ENCODE data around the gene TMEM255B. TPM values are rescaled to one million over a fixed set of nuclear protein-coding genes. Genes with fewer than 3 reads are reported as not detected.

The TMEM255B gene
- total and polyA plus RNA-seq, 9 donors = 0.60 to 18.6 (median 7.9) TPM

DNA sequence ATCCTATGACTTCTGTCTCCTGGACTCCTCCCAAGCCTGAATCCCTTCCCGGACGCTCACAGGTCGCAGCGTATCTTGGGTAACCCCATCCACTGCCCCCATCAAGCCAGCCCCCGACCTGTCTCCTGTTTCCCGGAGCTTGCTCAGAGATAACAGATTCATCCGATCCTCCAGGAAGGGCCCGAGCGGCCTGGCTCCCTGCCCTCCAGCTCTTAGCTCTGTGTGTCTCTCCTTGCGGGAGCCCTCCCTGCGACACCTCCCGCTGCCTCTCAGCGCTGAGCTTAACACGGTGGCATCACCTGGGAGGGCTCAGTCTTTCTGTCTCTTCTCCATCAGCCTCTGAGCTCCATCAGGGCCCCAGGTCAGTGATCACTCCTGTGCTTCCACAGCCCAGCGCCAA, 4.3 kb upstream of the TMEM255B start:
- H3K36me3 ChIP-seq = no peaks in the 10 kb centered on the region
- H3K27me3 ChIP-seq = no peaks in the 10 kb centered on the region
- peaks cover 2% of the 10 kb centered on the region for H3K4me1 ChIP-seq (ENCODE audit: insufficient read depth)
- WGBS, 3 donors = 55 to 63% (median 59%) methylated on average over 15 of the region's 15 CpGs
- no peak for DNase-seq
- H3K27ac ChIP-seq = no peak overlapping the region
- TF ChIP-seq POLR2A (IDR thresholded peaks at IDR 0.05) (no peak), EP300 (IDR thresholded peaks at IDR 0.05) (no peak)
- TF ChIP-seq, protein P1, sequence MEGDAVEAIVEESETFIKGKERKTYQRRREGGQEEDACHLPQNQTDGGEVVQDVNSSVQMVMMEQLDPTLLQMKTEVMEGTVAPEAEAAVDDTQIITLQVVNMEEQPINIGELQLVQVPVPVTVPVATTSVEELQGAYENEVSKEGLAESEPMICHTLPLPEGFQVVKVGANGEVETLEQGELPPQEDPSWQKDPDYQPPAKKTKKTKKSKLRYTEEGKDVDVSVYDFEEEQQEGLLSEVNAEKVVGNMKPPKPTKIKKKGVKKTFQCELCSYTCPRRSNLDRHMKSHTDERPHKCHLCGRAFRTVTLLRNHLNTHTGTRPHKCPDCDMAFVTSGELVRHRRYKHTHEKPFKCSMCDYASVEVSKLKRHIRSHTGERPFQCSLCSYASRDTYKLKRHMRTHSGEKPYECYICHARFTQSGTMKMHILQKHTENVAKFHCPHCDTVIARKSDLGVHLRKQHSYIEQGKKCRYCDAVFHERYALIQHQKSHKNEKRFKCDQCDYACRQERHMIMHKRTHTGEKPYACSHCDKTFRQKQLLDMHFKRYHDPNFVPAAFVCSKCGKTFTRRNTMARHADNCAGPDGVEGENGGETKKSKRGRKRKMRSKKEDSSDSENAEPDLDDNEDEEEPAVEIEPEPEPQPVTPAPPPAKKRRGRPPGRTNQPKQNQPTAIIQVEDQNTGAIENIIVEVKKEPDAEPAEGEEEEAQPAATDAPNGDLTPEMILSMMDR (IDR thresholded peaks at IDR 0.05) = no peak
- H3K9me3 ChIP-seq = no peaks in the 10 kb centered on the region
- intact Hi-C loops (cut with DNase I) = no loop called here
- no peak overlapping the region for H3K4me3 ChIP-seq

- Histone ChIP-seq H3K36me3 (no peaks in the 10 kb centered on the region), H3K27ac (no peak overlapping the region), H3K4me3 (no peak overlapping the region), H3K9me3 (no peaks in the 10 kb centered on the region), H3K4me1 (ENCODE audit: insufficient read depth) (peaks cover 2% of the 10 kb centered on the region), H3K27me3 (no peaks in the 10 kb centered on the region)
- 89 to 93% (median 91%) methylated on average over 20 of the region's 20 CpGs for WGBS, 3 donors
- no peak for TF ChIP-seq POLR2A (IDR thresholded peaks at IDR 0.05)
- TF ChIP-seq, protein P1 (IDR thresholded peaks at IDR 0.05) = no peak
- TF ChIP-seq EP300 (IDR thresholded peaks at IDR 0.05) = no peak
- DNase-seq = peak in 1 of 5 donors; percentile 28
- intact Hi-C loops (cut with DNase I) = no loop called here
Observed at GRCh38 chr13:113756441-113757097, 2.5 kb upstream of the TMEM255B start.

DNA sequence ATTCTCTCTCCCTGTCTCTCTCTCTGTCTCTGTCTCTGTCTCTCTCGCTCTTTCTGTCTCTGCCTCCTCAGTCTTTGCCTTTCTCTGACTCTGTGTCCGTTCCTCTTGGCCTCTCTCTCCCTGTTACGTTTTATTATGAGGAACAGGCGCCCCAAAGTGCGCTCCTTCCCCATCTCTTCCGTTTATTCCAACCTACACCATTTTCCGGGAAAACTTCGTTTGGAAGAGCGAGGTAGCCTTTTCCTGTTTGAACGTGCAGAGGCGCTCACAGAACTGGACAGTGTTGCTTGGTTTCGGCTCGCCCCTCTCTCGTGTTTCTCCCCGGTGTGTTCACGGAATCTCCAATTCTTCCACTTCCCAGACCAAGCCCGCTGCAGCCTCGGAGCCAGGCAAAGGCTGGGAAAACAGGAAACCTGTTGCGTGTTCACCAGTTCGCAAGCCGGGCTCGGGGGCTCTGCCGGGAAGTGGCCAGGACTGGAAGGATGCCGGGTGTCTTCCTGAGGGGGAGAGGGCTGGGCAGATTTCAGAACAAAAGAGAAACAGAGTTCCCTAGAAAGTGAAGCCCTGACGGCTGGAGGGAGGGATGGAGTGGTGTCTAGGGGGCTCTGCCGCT, 605 bp downstream of the TMEM255B start:
- Histone ChIP-seq H3K36me3 (no peaks in the 10 kb centered on the region), H3K4me3 (peak overlapping the region; percentile 76), H3K9me3 (no peaks in the 10 kb centered on the region), H3K27ac (peak overlapping the region in 1 of 2 donors; percentile 69), H3K27me3 (no peaks in the 10 kb centered on the region), H3K4me1 (ENCODE audit: insufficient read depth) (peaks cover 2% of the 10 kb centered on the region)
- DNase-seq = peak; percentile 24 to 66 (median 45)
- intact Hi-C loops (cut with DNase I) = no loop called here
- 0 to 1% (median 1%) methylated on average over 26 of the region's 26 CpGs for WGBS, 3 donors
- TF ChIP-seq EP300 (IDR thresholded peaks at IDR 0.05) (no peak), POLR2A (IDR thresholded peaks at IDR 0.05) (no peak)
- TF ChIP-seq, protein P1 (IDR thresholded peaks at IDR 0.05) = no peak

DNA sequence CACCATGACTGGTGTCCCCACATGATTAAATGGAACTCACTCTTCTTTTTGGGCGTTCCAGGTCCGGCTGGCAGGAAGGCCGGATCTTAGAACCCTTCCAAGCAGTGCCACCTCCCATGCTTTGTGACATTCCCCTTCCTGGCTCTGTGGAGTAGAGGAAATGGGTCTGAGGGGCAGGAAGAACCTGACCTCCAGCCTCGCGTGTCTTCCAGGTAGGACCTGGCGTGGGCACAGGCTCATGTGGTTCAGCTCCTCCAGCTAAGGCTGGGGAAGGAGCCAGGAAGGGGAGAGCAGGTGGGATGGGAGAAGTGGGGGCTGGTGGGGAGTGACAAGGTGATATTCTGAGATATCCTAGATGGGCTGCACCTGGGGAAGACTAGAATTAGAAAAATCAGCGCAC, 2.1 kb downstream of the TMEM255B start:
- DNase-seq = peak in 1 of 5 donors; percentile 17
- intact Hi-C loops (cut with DNase I) = no loop called here
- Histone ChIP-seq H3K36me3 (no peaks in the 10 kb centered on the region), H3K4me1 (ENCODE audit: insufficient read depth) (peaks cover 2% of the 10 kb centered on the region), H3K27me3 (no peaks in the 10 kb centered on the region), H3K27ac (no peak overlapping the region), H3K4me3 (no peak overlapping the region), H3K9me3 (no peaks in the 10 kb centered on the region)
- no peak for TF ChIP-seq EP300 (IDR thresholded peaks at IDR 0.05)
- TF ChIP-seq, protein P1 (IDR thresholded peaks at IDR 0.05) = no peak
- TF ChIP-seq POLR2A (IDR thresholded peaks at IDR 0.05) = no peak
- WGBS, 3 donors = 83 to 88% (median 85%) methylated on average over 7 of the region's 7 CpGs
